Choroid plexus epithelial cell (primary cell): ENCODE measurements around the gene NDUFA5.

ENCODE experiments used
- DNase-seq: peaks from one replicate; pipeline ENCODE4 v3.0.0-alpha.2; 2010; ENCODE audit warnings: low read depth
- H3K4me3 ChIP-seq: 2 replicates; pipeline ENCODE4 v1.5.1; 2011; ENCODE audit warnings: low read depth, mild to moderate bottlenecking, control low read depth, low read length, moderate library complexity
- TF ChIP-seq, protein P1 (sequence below): conservative IDR thresholded peaks from 2 replicates; pipeline ENCODE4 v1.5.1; 2011; ENCODE audit warnings: low read depth, mild to moderate bottlenecking, control low read depth, inconsistent platforms, low read length, moderate library complexity

NDUFA5 gene

DNA sequence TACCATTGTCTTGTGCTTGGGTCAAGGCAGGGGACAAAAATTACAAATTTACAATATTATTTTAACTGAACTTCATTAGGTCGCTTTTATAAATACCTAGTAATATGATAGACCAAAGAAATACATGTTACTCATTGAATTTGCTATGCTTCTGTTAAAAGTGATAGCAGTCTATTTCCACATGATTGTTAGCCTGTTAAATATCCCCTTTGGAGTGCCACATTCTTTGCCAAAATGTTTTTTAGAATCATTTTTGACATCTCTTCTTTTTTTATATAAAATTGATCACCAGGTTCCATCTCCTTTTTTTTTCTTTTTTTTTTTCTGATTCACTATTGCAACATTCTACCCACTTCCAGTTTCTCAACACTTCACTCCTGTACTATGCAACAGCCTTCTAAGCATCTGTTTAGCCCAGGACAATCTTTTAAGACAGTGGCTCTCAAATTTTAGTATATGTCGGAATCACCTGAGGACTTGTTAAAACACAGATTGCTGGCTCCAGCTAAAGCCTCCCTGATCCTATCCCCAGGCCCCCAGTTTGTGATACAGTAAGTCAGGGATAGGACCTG is 16.4 kb upstream of the NDUFA5 start:
- TF ChIP-seq, protein P1, sequence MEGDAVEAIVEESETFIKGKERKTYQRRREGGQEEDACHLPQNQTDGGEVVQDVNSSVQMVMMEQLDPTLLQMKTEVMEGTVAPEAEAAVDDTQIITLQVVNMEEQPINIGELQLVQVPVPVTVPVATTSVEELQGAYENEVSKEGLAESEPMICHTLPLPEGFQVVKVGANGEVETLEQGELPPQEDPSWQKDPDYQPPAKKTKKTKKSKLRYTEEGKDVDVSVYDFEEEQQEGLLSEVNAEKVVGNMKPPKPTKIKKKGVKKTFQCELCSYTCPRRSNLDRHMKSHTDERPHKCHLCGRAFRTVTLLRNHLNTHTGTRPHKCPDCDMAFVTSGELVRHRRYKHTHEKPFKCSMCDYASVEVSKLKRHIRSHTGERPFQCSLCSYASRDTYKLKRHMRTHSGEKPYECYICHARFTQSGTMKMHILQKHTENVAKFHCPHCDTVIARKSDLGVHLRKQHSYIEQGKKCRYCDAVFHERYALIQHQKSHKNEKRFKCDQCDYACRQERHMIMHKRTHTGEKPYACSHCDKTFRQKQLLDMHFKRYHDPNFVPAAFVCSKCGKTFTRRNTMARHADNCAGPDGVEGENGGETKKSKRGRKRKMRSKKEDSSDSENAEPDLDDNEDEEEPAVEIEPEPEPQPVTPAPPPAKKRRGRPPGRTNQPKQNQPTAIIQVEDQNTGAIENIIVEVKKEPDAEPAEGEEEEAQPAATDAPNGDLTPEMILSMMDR: no peak
- DNase-seq: peak; percentile 24
- no peak overlapping the region for H3K4me3 ChIP-seq

GRCh38 chr7:123573341-123573740 is 15.7 kb upstream of the NDUFA5 start:
- DNase-seq: no peak
- H3K4me3 ChIP-seq: no peak overlapping the region
- TF ChIP-seq, protein P1: no peak

GRCh38 chr7:123571684-123572083 is 14.1 kb upstream of the NDUFA5 start:
- no peak overlapping the region for H3K4me3 ChIP-seq
- TF ChIP-seq, protein P1: no peak
- DNase-seq: peak; percentile 66

DNA sequence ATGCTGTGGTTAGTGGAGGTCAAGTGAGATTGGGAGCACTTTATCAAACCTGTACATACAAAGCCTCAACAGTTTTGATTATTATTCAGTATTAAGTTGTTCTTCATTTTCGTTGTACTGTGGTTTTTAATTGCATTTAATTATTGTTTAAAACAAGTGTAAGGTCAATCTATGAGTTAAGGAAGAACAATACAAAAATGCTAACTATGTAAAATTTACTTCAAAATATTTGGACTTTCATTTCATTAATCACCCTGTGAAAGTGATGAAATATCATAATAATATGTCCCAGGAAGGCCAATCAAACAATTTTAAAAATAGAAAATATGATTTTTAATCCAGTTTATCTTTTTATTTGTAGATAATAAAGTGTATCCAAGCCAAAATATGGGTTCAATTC is 13.6 kb upstream of the NDUFA5 start:
- no peak overlapping the region for H3K4me3 ChIP-seq
- no peak for DNase-seq
- TF ChIP-seq, protein P1: no peak

DNA sequence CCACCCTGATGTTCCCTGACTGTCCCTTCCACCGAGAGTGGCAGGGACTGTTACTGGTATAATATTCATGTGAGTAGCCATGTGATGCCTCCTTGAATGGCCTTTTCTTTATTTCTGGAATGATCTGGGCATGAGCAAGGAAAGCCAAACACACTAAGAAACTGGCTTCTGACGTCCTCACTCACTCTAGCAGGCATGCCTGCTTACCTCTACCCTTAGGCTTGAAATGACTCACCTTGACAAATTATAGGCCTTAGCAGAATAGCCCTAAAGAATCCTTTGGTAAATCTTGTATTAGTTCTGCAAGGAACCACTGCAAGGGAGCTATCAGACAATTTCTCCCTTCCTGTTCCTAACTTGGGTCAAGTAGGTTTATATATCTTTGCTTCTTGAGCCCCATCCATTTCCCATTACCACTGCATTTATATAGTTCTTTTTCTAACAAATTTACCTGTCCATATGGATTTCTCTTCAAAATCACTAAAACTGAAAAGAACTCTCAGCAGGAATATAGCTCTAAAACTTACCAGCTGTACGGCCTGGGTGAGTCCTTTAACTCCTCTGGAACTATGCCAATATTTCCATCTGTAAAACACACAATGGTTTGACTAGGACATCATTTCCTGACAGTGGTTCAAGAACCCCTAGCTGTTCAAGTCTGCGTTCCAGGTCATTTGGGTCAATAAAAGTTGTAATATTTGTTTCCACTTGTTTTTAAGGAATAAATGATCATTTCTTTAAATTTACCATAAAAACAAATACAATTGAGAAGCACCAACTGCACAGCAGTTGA is 13.0 kb upstream of the NDUFA5 start:
- TF ChIP-seq, protein P1: no peak
- peak; percentile 33 for DNase-seq
- H3K4me3 ChIP-seq: no peak overlapping the region

DNA sequence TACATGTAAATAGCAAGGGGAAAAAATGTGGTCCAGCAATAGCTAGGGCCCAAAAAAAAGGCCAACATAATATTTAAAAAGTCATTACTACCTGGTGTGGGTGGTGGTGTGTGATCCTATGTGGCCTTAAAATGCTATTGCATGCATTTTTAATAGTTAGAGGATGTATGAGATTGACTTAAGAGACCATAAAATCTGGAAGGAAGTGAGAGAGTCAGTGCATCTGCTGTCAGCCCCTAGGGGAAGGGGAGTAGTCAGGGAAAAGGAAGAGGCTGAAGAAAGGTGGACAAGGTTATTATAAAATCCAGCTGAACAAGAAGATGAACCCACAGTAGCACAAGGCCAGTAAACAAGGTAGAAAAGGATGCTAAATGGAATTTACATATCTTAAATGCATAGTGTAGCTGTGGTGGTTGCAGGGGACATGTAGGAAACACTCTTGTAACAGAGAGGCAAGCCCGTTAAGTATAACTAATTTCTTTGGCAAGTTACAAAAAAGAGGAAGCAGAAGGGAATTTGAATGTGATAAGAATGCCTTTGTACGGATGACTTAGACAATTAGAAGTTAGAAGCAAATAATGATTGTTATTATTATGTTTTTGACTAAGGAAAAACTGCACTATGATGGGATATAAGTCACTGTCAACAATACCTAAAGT is 11.9 kb upstream of the NDUFA5 start:
- no peak overlapping the region for H3K4me3 ChIP-seq
- TF ChIP-seq, protein P1: no peak
- DNase-seq: no peak
